GM21786 (cell line): ENCODE data around the gene RHOB.

Experiments used
- ATAC-seq: cut with Tn5 transposase; IDR thresholded peaks from one replicate; pipeline ENCODE4 v1.9.1; 2021; ENCODE audit not compliant: unreplicated experiment

Gene RHOB

DNA sequence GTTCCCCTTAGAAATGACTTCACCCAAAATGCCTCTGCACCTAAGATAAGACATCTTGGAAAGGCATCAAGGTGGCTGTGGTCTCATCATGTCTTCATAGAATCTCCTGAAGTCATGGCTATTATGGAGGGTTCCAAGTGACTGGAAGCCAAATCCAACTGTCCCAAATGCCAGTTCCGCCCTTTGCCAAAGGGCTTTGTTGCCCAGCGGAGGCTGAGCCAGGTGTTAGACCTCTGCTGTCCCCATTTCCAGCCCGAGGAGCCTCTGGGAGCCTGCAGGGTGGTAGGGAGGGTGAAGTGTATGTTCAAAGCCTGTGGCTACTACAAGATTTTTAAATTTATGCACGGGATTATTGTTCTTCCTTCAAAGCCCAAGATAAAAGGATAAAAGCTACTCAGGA, 25.7 kb downstream of the RHOB start:
- ATAC-seq: no peak

DNA sequence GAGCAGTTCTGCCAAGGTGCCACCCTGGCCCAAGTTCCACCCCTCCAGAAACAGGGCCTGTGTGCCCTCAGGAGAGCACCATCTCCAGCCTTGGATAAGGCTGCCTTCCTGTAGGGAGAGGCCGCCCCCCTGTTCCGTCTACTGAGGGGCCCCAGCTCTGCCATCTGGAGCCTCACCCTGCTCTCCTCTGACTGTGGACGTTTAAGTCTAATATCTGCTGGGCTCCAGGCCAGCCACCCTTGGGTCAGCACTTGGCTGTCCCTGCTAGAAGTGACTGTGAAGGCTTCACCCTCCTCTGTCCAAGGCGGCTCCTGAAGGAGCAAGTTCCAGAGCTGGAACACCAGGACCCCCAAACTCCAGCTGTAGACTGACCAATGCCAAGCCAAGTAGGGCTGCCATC, 26.3 kb downstream of the RHOB start:
- ATAC-seq: no peak

DNA sequence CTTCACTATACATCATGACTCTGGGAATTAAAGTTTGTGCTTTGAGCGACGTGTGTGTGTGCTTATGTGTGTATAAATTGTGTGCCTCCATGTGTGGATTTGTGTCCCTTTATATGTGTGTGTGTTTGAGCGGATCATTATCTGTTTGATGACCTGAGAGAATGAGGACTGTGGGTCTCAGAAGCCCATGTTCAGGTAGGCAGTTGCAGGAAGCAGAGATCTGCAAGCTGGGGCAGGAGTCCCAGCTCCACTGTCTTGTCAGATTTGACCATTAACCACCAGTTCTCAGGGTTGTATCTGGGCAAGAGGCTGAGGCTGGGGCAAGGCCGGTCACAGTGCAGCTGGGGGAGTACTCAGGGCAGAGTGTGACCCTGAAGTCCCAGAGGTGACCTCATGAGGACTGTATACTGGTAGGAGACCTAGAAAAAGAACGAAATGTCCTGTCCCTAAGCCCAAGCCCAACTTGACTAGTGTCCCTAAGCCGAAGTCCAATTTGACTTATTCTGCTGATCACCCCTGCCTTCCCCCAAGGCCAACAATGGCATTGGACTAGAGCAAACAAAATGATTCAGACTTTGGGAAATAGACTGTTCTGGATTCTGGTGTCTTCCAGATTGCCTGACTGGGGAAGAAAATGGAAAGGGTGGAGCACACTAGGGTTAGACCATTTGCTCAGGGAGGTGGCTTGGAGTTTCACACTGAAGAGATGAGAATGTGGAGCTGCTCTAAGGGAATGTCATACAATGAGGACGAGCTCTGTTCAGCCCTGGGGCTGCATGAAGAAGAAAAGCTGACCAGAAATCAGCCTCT, 28.1 kb downstream of the RHOB start:
- ATAC-seq: no peak

DNA sequence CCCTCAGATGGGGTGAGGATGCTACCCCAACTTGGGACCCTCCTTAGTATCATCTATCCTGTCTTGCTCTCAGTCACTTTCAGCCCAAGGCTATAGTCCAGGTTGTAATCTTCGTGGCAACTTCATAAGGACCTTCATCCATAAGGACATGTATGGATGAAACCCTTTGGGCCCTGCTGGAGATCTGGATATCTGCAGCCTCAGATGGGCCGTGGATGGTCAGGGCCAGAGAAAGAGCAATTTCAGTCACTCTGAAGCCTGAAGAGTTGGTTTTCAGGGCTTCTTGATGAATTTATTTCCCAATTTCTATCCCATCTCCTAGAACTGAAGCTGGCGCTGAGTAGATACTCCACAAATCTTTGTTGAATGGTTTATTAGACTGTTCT, 28.7 kb downstream of the RHOB start:
- no peak for ATAC-seq

DNA sequence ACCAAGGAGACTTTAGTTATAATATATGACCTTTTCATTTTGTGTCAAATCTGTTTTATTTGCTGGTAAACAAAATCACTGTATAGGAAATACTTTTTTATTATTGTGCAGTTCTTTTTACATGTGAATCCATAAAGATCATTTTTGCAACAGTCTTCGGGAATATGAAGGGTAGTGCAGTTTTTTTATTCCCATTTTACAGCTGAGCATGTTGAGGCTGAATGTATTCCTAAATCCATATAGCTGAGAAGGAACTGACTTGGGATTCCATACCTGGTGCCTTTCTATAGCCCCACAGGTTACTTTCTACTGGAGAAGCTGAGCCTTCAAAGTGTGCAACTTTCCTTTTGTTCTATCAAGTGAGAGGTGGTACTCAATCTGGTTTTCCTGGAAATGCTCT, 29.6 kb downstream of the RHOB start:
- no peak for ATAC-seq

DNA sequence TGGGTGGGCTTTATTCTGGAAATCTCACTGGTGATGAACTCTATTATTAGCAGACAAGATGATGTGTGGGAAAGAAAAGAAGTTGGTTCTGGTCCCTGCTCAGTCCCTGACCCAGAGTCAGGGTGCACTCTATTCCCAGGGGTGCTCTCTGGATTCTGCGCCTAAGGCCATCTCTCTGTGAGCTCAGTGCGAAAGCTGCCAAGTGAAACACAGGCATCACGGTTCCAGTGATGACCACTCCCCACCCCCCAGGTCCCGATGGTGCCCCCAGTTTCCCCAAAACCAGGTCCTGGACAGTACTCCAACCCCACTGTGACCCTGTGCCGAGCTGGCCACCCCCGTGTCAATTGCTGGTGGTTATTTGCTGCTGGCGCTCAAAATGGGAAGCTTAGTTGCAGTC, 30.1 kb downstream of the RHOB start:
- no peak for ATAC-seq

DNA sequence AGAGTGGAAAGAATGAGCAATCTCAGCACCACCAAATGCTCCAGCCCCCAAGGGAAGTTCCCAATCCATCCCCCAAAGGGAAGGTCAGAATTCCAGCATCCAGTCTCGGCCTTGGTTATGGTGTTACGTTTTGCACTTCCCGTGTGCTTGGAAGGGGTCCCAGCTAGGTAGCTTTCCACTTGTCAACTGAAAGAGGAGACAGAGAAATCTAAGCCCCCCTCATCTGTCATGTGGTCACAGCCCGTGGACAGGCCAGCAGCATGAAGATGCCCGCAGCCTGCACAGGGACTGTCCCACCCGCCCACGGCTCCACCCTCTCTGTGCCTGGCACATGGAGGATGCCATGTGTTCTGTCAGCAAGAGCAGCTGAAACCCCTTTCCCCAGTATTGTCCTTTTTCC, 32.1 kb downstream of the RHOB start:
- no peak for ATAC-seq

DNA sequence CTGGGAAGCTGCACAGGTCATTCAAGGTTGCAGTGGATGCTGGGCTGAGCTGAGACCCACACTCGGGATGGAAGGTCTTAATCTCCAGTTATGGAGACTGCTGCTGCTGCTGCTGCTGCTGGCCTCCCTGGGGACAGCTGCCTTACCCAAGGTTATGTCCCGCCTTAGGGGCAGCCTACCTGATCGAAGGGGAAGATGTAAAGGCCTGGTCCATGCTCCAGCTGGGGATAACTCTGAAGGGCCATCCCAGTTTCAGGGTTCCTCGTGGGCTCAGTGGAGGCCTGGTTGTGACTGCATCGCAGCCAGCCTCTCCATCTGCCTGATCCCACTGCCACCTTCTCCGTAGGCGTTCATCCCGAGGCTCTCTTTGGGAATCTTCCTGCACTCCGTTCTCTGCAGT, 33.0 kb downstream of the RHOB start:
- no peak for ATAC-seq

DNA sequence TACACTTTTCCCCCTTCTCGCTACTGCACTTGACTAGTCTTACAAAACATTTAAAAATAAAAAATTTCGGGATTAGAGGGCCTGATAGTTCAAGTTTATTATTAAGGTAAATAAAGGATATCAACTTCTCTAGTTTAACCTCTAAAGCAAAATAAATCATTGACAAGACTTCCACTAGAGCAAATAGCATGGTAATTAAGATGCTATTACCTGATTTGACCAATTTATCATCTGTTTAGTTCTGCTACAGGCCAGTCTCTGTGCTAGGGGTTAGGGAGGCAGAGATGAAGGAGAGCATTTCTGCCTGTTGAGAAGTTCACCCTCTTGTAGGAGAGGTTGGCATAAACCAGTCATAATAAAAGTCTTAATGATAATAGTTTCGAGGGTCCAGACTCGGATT, 34.0 kb downstream of the RHOB start:
- ATAC-seq: no peak

DNA sequence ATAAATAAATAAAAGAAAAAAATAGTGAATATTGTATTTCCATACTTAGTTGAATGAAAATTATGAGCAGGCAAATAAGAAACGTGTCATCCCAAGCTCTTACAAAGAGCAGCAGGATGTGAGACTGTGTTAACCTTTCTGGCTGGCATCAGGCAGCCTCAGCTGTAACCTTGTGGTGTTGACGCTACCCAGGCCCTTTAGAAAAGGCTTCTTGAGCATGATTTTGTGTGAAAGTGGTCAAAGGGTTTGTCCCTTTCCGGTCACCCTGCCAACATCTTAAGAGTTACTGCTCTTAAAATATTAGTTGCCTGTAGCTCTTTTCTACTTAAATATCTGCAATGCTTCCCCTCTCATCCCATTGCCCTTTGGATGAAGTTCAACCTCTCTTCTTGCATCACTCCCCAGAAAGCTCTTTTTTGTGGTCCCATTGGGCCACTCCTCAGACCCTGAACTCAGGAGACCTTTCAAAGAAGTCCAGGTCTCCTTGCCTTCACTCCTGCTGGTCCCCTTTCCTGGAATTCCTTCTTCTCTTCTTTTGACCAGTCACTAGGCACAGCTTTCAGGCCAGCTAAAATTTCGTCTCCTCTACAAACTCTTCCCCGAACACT, 35.0 kb downstream of the RHOB start:
- no peak for ATAC-seq

DNA sequence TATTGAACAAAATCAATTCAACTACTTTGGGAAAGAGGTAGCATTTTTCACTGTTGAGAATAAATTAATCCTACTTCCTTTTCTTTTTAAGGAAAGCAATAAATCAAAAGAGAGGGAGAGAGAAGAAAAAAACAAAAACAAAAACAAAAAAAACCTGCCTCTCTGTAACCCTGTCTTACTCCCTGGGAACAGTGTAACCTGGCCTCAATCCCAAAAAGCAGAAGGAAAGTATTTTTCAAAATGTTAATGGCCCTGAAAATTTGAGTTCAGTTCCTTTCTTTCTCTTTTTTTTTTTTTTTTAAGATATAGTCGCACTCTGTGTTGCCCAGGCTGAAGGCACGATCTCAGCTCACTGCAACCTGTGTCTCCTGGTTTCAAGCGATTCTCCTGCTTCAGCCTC, 35.9 kb downstream of the RHOB start:
- no peak for ATAC-seq

DNA sequence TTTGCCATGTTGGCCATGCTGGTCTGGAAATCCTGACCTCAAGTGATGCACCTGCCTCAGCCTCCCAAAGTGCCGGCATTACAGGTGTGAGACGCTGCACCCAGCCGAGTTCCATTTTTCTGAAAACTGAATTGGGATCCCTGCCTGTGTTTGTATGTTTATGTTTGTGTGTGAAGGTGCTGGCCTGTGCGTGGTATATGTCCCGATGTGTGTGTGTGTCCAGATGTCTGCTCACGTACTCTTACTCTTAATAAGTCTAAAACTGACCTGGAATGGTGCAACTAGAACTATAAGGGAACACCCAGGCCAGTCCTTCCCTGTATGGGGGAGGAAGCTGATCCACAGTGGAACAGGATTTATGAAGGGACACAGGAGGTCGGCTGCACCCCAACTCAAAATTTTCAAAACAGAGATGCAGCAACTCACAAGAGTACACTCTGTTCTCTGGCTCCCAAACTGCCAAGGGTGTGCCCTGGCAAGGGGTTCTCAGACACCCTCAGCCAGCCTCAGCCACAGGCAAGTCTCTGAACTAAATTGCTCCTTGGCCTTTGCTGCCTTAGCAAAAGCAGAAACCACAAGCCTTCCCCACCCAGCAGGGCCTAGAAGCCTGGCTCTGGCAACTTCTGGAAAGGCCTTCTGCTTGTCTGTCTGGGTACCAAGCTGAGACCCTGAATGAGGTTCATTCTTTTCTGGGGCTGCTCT, 36.5 kb downstream of the RHOB start:
- ATAC-seq: no peak

DNA sequence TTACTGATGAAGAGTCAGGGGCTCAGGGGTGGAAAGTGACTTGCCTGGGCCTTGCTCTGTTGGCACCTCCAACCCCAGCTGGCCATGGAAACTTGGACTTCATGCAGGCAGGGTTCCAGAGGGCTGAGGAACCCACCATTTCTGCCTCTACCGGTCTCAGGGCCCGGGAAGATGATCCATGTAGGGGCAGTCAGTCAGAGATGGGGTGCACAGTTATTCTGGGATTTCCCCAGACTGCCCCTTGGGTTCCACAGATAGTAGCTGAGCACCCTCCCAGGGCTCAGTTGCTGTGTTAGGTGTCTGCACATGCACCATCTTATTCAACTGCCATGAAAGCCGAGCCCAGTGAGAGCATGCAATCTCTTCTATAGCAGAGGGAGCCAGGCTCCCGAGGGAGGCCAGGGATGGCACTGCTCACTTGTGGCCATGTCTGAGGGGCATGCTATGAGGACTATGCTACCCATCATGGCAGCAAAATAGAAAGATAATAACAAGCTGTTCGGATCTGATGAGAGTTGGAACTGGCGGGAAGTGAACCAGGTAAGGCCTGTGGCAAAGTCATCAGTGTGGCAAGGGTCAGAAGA, 37.3 kb downstream of the RHOB start:
- ATAC-seq: no peak

DNA sequence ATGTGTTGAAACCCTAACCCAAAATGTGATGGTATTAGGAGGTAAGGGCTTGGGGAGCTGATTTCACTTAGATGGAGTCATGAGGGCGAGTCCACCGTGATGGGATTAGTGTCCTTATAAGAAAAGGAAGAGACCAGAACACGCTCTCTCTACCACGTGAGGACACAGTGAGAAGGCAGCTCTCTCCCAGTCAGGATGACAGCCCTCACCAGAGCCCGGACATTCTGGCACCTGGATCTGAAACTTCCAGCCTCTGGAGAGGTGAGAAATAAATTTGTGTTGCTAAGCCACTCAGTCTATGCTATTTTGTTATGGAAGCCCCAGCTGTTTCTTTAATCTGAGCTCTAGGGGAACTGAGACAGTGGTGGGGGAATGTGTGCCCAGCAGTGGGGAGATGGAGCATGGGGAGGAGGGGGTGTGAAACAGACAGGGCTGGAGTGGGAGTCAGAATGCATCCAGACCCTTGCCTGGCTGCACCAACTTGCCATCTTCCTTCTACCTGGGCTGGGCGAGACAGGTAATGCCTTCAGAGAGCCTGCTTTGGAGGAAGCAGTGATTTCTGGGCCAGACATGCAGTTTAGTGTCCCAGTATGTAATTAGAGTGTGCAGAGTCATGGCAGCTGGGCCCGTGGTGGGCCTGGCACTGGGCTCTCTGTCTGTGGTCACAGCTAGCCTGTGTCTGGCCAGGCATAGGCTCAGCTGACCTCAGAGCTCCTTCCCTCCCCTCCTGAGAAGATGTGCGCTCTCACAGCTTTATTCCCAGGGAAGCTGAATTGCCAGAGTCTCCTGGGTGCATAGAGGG, 38.1 kb downstream of the RHOB start:
- ATAC-seq: no peak

DNA sequence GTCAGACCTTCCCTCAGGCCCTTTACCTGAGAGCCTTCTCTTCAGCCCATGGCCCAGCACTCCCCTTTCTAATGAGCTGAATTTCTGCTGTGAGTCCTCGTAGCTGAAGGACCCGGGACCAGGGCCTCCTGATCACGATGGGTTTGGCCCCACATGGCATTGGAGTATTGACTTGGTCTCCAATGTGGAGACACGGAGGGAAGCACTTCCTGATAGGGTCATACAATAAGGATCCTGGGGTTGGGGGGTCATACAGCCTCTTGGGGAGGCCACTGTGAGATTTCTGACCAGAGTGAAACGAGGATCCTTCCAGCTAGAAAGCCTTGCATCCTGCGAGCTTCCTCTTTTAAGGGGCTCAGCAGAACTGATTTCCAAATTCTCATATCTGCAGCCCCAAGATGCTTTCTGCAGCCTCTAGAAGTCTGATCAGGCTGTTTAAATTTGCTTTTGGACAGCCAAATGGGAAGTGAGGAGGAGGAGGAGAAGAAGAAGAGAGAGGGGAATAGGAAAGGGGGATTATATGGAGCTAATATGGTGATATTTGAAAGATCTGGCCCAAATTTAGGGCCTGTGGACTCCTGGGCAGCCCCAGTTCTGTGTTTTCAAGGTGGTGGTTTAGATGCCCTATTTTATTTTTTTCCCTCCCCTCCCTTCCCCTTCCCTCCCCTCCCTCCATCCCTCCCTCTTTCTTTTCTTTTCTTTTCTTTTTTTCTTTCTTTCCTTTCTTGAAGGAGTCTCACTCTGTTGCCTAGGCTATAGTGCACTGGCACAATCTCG, 38.9 kb downstream of the RHOB start:
- no peak for ATAC-seq

DNA sequence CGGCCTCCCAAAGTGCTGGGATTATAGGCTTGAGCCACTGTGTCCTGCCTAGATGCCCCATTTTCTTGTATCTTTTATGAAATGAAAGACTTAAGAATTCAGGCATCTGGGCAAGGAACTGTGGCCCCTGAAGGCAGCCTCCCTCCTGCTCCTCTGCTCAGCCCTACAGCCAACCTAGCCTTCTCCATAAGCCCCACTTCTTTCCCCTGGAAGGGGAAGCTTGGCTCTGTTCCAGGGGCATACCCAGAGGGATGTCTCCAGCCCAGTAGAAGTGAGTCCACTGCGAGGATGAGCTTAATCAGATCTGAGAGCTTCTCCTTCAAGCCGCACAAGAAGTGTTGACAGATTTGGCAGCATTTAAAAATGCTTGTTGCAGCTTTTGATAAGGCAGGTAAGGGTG, 39.7 kb downstream of the RHOB start:
- ATAC-seq: no peak

DNA sequence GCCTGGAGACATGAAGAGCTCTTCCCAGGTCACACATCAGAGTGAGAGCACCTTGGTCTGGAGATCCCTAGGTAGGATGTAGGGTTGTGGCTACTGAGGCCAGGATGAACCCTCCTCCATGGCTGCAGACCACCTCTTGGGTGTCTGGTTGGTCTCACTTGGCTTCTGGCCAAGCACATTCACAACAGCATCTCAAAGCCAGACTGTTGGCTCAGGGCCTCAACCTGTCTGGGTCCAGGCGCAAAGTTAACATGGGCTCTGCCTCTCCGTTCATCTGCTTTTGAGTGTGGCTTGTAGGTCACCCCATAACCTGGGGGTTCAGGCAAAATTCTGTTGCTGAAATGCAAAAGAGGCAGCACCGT, 40.1 kb downstream of the RHOB start:
- no peak for ATAC-seq

DNA sequence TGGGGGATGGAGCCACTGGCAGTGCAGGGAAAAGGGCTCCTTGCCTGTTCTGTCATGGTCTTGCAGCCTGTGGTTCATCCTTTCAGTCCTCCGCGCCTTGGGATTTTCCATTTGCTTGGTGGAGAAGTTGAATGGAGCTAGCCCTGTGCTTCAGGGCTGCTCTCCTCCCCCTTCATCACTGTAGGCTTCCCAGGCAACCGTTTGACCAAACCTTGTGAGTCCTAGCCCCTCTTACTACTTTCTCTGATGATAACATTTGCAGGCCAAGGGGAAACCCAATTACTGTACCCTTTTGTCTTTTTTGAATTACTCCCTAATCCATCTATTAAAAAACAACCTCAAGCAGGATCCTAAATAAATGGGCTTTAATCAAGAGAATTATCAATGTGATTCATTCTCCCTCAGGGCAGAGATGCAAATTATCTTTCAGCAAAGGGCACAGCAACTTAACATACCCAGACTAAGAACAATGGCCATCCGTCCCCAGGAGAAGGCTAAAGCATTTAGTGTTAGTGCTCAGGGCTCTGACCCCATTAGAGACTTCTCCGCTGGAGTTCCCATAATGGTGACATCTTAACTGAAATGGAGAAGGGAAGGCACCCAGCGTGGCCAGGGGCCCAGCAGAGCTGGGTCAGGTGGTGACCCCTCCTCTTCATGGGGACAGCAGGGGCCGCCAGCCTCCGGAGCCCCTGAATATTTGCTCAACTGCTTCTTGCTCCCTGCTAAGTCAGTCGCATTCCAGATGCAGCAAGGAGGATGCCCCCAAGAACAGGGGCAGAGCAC, 40.7 kb downstream of the RHOB start:
- ATAC-seq: no peak

DNA sequence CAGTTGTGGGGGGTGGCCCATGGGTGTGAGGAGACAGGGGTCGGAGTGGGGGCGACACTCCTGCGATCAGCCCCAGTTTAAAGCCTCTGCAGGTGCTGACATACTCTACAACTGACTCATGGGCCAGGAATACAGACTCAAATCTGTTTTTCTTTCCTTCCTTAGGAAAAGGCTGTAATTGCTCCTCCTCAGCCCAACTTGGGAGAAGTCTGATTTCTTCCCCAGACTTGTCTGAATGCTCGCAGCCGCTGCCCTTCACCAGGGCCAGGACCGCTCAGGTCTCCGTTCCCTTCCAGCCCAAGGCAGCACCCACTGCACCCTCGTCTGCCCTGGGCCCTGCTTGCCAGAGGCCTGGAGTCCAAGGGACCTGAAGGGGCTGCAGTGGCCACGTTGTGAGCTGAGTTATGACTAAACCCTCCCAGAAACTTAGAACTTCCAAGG, 41.3 kb downstream of the RHOB start:
- ATAC-seq: no peak

DNA sequence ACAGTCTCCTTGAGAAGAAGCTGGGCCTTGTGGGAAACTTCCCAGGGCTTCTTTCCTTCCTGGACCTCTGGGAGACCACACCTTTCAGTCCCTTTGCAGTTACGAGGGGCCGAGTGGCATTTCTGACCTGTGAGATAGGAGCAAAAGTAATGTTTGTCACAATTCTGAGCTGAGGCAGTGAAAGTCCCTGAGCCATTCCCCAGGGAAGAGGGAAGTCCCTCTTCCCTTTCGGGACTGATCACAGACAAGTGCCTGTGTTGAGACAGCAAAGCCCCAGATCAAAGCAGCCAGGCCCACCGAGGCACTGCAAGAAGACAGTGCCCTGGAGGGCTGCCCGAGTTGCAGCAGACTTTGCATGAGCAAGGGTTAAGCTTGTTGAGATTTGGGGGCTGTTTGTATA, 41.9 kb downstream of the RHOB start:
- ATAC-seq: no peak
